HG03378 (cell line): ENCODE measurements around the gene RASGRF2.

Experiments used
- ATAC-seq: cut with Tn5 transposase; IDR thresholded peaks from one replicate; pipeline ENCODE4 v1.9.1; 2021; ENCODE audit warnings: mild to moderate bottlenecking, moderate library complexity; ENCODE audit not compliant: unreplicated experiment

The RASGRF2 gene

GRCh38 chr5:81125959-81126358, 165.8 kb downstream of the RASGRF2 start:
- no peak for ATAC-seq

- no peak for ATAC-seq
Measured at GRCh38 chr5:81128416-81128815, 168.3 kb downstream of the RASGRF2 start.

- ATAC-seq: no peak
Measured at GRCh38 chr5:81132381-81132780, 172.2 kb downstream of the RASGRF2 start.

GRCh38 chr5:81134066-81134465, 173.9 kb downstream of the RASGRF2 start:
- ATAC-seq: no peak

GRCh38 chr5:81134566-81134965, 174.4 kb downstream of the RASGRF2 start:
- ATAC-seq: no peak

- no peak for ATAC-seq
Measured at GRCh38 chr5:81136557-81136956, 176.4 kb downstream of the RASGRF2 start.

- ATAC-seq: no peak
Measured at GRCh38 chr5:81137833-81138232, 177.7 kb downstream of the RASGRF2 start.

- ATAC-seq: no peak
Measured at GRCh38 chr5:81140441-81140840, 180.3 kb downstream of the RASGRF2 start.

- ATAC-seq: no peak
Measured at GRCh38 chr5:81140943-81141342, 180.8 kb downstream of the RASGRF2 start.

GRCh38 chr5:81142108-81142507, 181.9 kb downstream of the RASGRF2 start:
- ATAC-seq: no peak

- no peak for ATAC-seq
Measured at GRCh38 chr5:81145329-81145935, 185.3 kb downstream of the RASGRF2 start.

GRCh38 chr5:81146031-81146430, 185.9 kb downstream of the RASGRF2 start:
- no peak for ATAC-seq

- no peak for ATAC-seq
Measured at GRCh38 chr5:81147011-81147885, 187.1 kb downstream of the RASGRF2 start.

GRCh38 chr5:81147886-81148571, 187.9 kb downstream of the RASGRF2 start:
- ATAC-seq: no peak

GRCh38 chr5:81151546-81151945, 191.4 kb downstream of the RASGRF2 start:
- no peak for ATAC-seq

GRCh38 chr5:81154725-81155124, 194.6 kb downstream of the RASGRF2 start:
- no peak for ATAC-seq

- ATAC-seq: no peak
Measured at GRCh38 chr5:81156732-81157131, 196.6 kb downstream of the RASGRF2 start.

GRCh38 chr5:81161012-81161601, 200.9 kb downstream of the RASGRF2 start:
- ATAC-seq: peak; percentile 77

GRCh38 chr5:81162501-81162900, 202.3 kb downstream of the RASGRF2 start:
- no peak for ATAC-seq

- ATAC-seq: no peak
Measured at GRCh38 chr5:81163651-81164050, 203.5 kb downstream of the RASGRF2 start.

GRCh38 chr5:81164476-81164875, 204.3 kb downstream of the RASGRF2 start:
- no peak for ATAC-seq
